BLaER1 (cell line): ENCODE measurements around the gene IAPP.
"Not testable (repeated sequence)": the region's sequence is repeated elsewhere in the genome, so short reads cannot be mapped to it uniquely, and the experiment has no call there.

Experiments used
- H3K27ac ChIP-seq: shearing (Covaris generic); formaldehyde crosslinking; 2 replicates; pipeline ENCODE4 v1.8.1; 2022
- H3K27me3 ChIP-seq: shearing (Covaris generic); formaldehyde crosslinking; 2 replicates; pipeline ENCODE4 v1.8.1; 2022
- H3K36me3 ChIP-seq: shearing (Covaris generic); formaldehyde crosslinking; 2 replicates; pipeline ENCODE4 v1.8.1; 2022
- H3K4me1 ChIP-seq: shearing (Covaris generic); formaldehyde crosslinking; 2 replicates; pipeline ENCODE4 v1.8.1; 2022
- H3K4me2 ChIP-seq: shearing (Covaris generic); formaldehyde crosslinking; 2 replicates; pipeline ENCODE4 v1.8.1; 2022
- H3K4me3 ChIP-seq: shearing (Covaris generic); formaldehyde crosslinking; 2 replicates; pipeline ENCODE4 v1.8.1; 2022
- H3K9ac ChIP-seq: shearing (Covaris generic); formaldehyde crosslinking; 2 replicates; pipeline ENCODE4 v1.8.1; 2022
- H3K9me3 ChIP-seq: shearing (Covaris generic); formaldehyde crosslinking; 2 replicates; pipeline ENCODE4 v1.8.1; 2022
- H4K20me1 ChIP-seq: shearing (Covaris generic); formaldehyde crosslinking; 2 replicates; pipeline ENCODE4 v1.8.1; 2022
- Cebpa-rat ChIP-seq: shearing (Covaris generic); IDR thresholded peaks from 2 replicates; pipeline ENCODE4 v1.8.1; 2022

The IAPP gene

GRCh38 chr12:21370845-21371449, 1.8 kb upstream of the IAPP start:
- no peak for TF ChIP-seq Cebpa-rat
- no peak overlapping the region for H3K4me3 ChIP-seq
- no peak overlapping the region for H3K4me2 ChIP-seq
- H3K27me3 ChIP-seq = no peaks in the 10 kb centered on the region
- H3K4me1 ChIP-seq = no peaks in the 10 kb centered on the region
- H3K9me3 ChIP-seq = no peaks in the 10 kb centered on the region
- no peak overlapping the region for H3K27ac ChIP-seq
- no peaks in the 10 kb centered on the region for H3K36me3 ChIP-seq
- H4K20me1 ChIP-seq = no peaks in the 10 kb centered on the region
- H3K9ac ChIP-seq = no peak overlapping the region

- H3K36me3 ChIP-seq = no peaks in the 10 kb centered on the region
- no peaks in the 10 kb centered on the region for H4K20me1 ChIP-seq
- H3K9ac ChIP-seq = no peak overlapping the region
- no peaks in the 10 kb centered on the region for H3K27me3 ChIP-seq
- H3K4me1 ChIP-seq = no peaks in the 10 kb centered on the region
- H3K4me2 ChIP-seq = no peak overlapping the region
- no peak overlapping the region for H3K27ac ChIP-seq
- H3K4me3 ChIP-seq = no peak overlapping the region
- H3K9me3 ChIP-seq = no peaks in the 10 kb centered on the region
- peak; percentile 68; the same call in 1 of the 2 replicates for TF ChIP-seq Cebpa-rat
Measured at GRCh38 chr12:21379218-21379617, 6.5 kb downstream of the IAPP start.

GRCh38 chr12:21381320-21381719, 8.6 kb downstream of the IAPP start:
- not testable (repeated sequence) for H4K20me1 ChIP-seq, H3K9me3 ChIP-seq, H3K4me2 ChIP-seq, H3K4me1 ChIP-seq, H3K4me3 ChIP-seq, H3K36me3 ChIP-seq, H3K27me3 ChIP-seq, H3K27ac ChIP-seq, H3K9ac ChIP-seq

GRCh38 chr12:21384261-21384660, 11.6 kb downstream of the IAPP start:
- no peak overlapping the region for H3K4me3 ChIP-seq
- no peak overlapping the region for H3K27ac ChIP-seq
- H3K36me3 ChIP-seq = no peaks in the 10 kb centered on the region
- H3K9ac ChIP-seq = no peak overlapping the region
- no peak overlapping the region for H3K4me2 ChIP-seq
- no peaks in the 10 kb centered on the region for H3K4me1 ChIP-seq
- no peaks in the 10 kb centered on the region for H3K9me3 ChIP-seq
- no peak for TF ChIP-seq Cebpa-rat
- H4K20me1 ChIP-seq = no peaks in the 10 kb centered on the region
- H3K27me3 ChIP-seq = no peaks in the 10 kb centered on the region

GRCh38 chr12:21387174-21387573, 14.5 kb downstream of the IAPP start:
- H3K9ac ChIP-seq = no peak overlapping the region
- H3K4me1 ChIP-seq = no peaks in the 10 kb centered on the region
- no peaks in the 10 kb centered on the region for H4K20me1 ChIP-seq
- H3K9me3 ChIP-seq = no peaks in the 10 kb centered on the region
- H3K27ac ChIP-seq = no peak overlapping the region
- H3K27me3 ChIP-seq = no peaks in the 10 kb centered on the region
- H3K4me2 ChIP-seq = no peak overlapping the region
- H3K36me3 ChIP-seq = no peaks in the 10 kb centered on the region
- H3K4me3 ChIP-seq = no peak overlapping the region
- TF ChIP-seq Cebpa-rat = no peak

- Histone ChIP-seq H3K4me1 (no peaks in the 10 kb centered on the region), H3K4me3 (no peak overlapping the region), H3K9ac (no peak overlapping the region), H3K9me3 (no peaks in the 10 kb centered on the region), H3K27ac (no peak overlapping the region), H3K4me2 (no peak overlapping the region), H3K27me3 (no peaks in the 10 kb centered on the region), H4K20me1 (no peaks in the 10 kb centered on the region), H3K36me3 (no peaks in the 10 kb centered on the region)
- TF ChIP-seq Cebpa-rat = no peak
Measured at GRCh38 chr12:21392384-21392783, 19.7 kb downstream of the IAPP start.

- H4K20me1 ChIP-seq, H3K9ac ChIP-seq, H3K9me3 ChIP-seq, H3K36me3 ChIP-seq, H3K27me3 ChIP-seq, H3K4me1 ChIP-seq, H3K4me3 ChIP-seq, H3K27ac ChIP-seq, H3K4me2 ChIP-seq: not testable (repeated sequence)
Measured at GRCh38 chr12:21394828-21395626, 22.3 kb downstream of the IAPP start.

- TF ChIP-seq Cebpa-rat = no peak
- H3K4me2 ChIP-seq = no peak overlapping the region
- no peaks in the 10 kb centered on the region for H3K9me3 ChIP-seq
- no peak overlapping the region for H3K9ac ChIP-seq
- H3K27me3 ChIP-seq = no peaks in the 10 kb centered on the region
- H3K27ac ChIP-seq = no peak overlapping the region
- no peak overlapping the region for H3K4me3 ChIP-seq
- no peaks in the 10 kb centered on the region for H4K20me1 ChIP-seq
- H3K4me1 ChIP-seq = no peaks in the 10 kb centered on the region
- no peaks in the 10 kb centered on the region for H3K36me3 ChIP-seq
Measured at GRCh38 chr12:21413369-21414277, 40.9 kb downstream of the IAPP start.

- no peak overlapping the region for H3K4me2 ChIP-seq
- H3K27me3 ChIP-seq = no peaks in the 10 kb centered on the region
- no peaks in the 10 kb centered on the region for H3K4me1 ChIP-seq
- H3K9me3 ChIP-seq = no peaks in the 10 kb centered on the region
- H3K27ac ChIP-seq = no peak overlapping the region
- H3K9ac ChIP-seq = no peak overlapping the region
- H3K36me3 ChIP-seq = no peaks in the 10 kb centered on the region
- no peak for TF ChIP-seq Cebpa-rat
- H3K4me3 ChIP-seq = no peak overlapping the region
- H4K20me1 ChIP-seq = no peaks in the 10 kb centered on the region
Measured at GRCh38 chr12:21416511-21417121, 43.9 kb downstream of the IAPP start.

- H4K20me1 ChIP-seq, H3K4me2 ChIP-seq, H3K9me3 ChIP-seq, H3K36me3 ChIP-seq, H3K27ac ChIP-seq, H3K27me3 ChIP-seq, H3K9ac ChIP-seq, H3K4me3 ChIP-seq, H3K4me1 ChIP-seq: not testable (repeated sequence)
Measured at GRCh38 chr12:21418398-21418797, 45.7 kb downstream of the IAPP start.

- not testable (repeated sequence) for H3K27me3 ChIP-seq, H3K36me3 ChIP-seq, H3K4me1 ChIP-seq, H3K9me3 ChIP-seq, H3K4me3 ChIP-seq, H3K9ac ChIP-seq, H3K4me2 ChIP-seq, H4K20me1 ChIP-seq, H3K27ac ChIP-seq
Measured at GRCh38 chr12:21419009-21419699, 46.5 kb downstream of the IAPP start.
